Activated CD4-positive, alpha-beta T cell treated with anti-CD3 and anti-CD28 coated beads, Interleukin-10, Interleukin-2, amounts not matched to agents 100 ng/mL and 50 ng/mL, durations not matched to agents 16 hours and 8 hours (primary cell): ENCODE results near the gene BTBD10.

ENCODE experiments used
- DNase-seq: peaks from one replicate; pipeline ENCODE4 v3.0.0-alpha.2; 2020

The BTBD10 gene

DNA sequence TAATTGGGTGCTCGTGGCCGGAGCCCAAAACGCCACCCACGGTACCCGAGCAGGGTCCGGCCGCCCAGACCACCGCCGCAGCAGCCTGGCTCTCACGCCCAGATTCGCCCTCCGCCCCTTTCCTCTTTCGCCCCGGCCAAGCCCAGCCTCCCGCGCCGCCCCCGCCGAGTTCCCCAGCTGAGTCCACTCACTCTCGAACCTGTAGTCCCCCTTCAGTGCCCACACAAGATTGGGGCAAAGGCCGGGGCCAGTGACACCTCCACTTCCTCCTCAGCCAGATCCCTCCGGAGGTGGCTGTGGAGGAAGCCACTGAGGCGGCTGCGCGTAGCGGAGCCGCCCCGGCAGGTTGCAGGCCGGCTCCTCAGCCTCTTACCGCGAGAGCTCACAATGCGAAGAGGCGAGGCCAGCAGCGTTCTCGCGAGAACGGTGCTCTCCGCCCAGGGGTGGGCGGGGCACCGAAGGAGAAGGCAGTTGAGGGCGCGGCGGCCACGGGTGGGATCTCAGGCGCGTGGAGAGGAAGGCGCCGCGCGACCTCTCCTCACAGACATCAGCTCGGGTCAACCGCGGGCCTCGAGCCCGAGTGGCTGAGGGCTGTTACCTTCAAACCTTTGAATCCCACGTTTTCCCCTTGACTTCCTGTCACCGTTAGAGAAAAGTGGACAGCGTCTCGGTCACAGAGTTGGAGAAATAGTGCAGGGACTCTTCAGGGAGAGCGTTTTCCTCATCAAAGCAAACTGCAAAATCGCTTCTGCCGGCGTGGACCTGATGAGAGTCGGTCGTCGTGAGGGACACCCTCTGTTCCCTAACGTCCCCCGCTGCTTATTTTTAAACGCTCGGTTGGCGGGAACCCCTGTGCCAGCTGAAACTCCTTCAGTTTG is at the start of gene BTBD10:
BTBD10 (minus strand) TSS at position 322 of the 878 bp plus-strand sequence. CDS start 18,098 bp downstream, outside the sequence.
- DNase-seq = peak; percentile 96

GRCh38 chr11:13503393-13503792 is 40.4 kb upstream of the BTBD10 start:
- DNase-seq = no peak

GRCh38 chr11:13502492-13502891 is 39.5 kb upstream of the BTBD10 start:
- DNase-seq = no peak

- no peak for DNase-seq
Observed at GRCh38 chr11:13495929-13496328, 32.9 kb upstream of the BTBD10 start, which contains the start of gene PTH. Gene PTH (minus strand): TSS chr11:13495997. CDS start chr11:13492855, 3,142 bp downstream.

DNA sequence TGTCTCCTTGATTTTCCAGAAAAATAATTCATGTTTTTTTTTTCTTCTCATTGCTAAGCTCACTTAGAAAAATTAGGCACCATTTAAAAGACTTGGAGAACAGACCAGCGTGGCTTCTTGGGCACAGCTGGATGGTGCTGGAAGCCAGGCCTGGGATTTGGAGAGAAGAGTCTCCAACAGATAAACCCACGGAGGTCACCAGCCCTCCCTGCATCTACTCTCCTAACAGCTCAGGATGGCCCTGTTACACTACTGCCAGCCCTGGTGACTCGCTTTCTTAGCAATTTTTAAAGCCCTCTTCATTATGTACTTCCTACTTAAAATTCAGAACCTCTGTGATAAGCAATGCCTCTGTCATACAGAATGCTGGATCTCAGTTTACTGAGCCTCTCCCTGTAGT is 31.0 kb upstream of the BTBD10 start:
- DNase-seq = no peak

- DNase-seq = peak; percentile 34
Observed at GRCh38 chr11:13487661-13488030, 24.6 kb upstream of the BTBD10 start.

- DNase-seq = peak; percentile 69
Observed at GRCh38 chr11:13486926-13487660, 24.1 kb upstream of the BTBD10 start.

- DNase-seq = no peak
Observed at GRCh38 chr11:13480198-13480597, 17.2 kb upstream of the BTBD10 start.

- DNase-seq = no peak
Observed at GRCh38 chr11:13479688-13480087, 16.7 kb upstream of the BTBD10 start.

DNA sequence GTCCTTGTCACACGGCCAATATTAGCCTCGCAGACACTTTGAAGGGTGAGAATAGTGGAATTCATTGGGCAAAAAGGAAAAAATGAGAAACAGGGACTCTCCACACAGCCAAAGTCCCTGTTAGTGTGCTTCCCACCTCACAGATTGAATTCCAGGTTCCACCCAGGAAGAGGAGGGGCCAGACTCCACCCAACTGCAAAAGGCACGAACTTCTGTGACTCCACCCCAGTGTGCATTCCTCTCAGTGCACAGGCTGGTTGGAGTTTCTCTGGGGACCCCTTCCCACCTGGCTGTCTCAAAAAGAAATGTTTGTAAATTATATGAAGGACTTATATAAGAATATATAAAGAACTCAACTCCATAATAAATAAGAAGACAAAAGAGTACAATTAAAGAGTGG is 12.1 kb upstream of the BTBD10 start:
- DNase-seq = no peak

GRCh38 chr11:13473013-13473722 is 10.1 kb upstream of the BTBD10 start:
- DNase-seq = no peak

- no peak for DNase-seq
Observed at GRCh38 chr11:13468750-13469149, 5.7 kb upstream of the BTBD10 start.

DNA sequence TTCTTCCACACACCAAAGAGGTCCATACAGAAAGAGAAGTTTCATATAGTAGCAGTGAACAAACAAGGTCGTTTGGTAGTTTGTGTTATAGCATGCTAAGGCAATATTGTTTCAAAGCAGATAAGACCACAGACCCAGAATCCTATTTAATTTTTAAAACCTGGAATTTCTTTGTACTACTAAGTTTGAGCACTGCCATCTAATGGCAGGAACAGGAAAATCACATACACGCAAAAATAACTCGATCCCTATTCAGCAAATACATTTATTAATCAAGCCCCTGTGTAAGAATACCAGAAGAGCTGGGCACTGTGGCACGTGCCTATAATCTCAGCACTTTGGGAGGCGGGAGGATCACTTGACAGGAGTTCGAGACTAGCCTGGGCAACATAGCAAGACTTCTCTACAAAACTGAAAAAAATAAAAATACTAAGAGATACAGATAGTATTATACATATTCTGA is 2.9 kb upstream of the BTBD10 start:
- peak; percentile 5 for DNase-seq

- DNase-seq = no peak
Observed at GRCh38 chr11:13463779-13464290, 813 bp upstream of the BTBD10 start.

GRCh38 chr11:13462311-13462900 is 616 bp downstream of the BTBD10 start:
- DNase-seq = peak; percentile 66

DNA sequence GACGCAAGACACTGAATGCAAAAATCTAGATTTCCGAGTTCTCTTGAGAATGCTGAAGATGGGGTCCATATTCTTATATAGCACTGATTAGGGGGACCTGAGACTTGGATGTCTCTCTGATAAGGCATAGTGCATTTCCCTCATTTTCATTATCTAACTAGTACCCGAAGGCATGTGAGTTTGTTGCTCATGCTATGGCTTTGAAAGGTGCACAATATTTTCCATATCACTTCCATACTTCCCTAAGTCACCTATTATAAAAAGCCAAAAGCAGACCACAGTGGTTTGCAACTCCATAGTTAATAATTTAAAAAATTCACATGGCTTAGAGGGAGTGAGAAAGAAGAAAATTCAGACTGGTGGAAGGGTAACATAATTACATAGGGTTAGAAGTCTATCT is 1.7 kb downstream of the BTBD10 start:
- no peak for DNase-seq

- no peak for DNase-seq
Observed at GRCh38 chr11:13450832-13451397, 12.1 kb downstream of the BTBD10 start.

DNA sequence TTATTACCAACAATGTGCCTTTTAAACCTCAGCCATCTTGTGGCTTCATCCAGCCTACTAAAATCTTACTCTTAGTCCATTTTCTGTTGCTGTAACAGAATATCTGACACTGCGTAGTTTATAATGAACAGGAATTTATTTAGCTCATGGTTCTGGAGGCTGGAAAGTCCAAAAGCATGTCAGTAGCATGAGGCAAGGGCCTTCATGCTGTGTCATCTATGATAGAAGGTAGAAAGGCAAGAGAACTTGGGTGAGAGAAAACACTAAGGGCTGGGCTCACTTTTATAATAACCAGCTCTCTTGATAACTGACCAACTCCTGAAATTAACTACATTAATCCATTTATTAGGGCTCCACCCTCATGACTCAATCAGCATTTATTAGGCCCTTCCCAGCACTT is 13.5 kb downstream of the BTBD10 start:
- DNase-seq = no peak

GRCh38 chr11:13448876-13449275 is 14.1 kb downstream of the BTBD10 start:
- DNase-seq = no peak

GRCh38 chr11:13446444-13446843 is 16.6 kb downstream of the BTBD10 start:
- DNase-seq = no peak

- DNase-seq = no peak
Observed at GRCh38 chr11:13445588-13445987, 17.4 kb downstream of the BTBD10 start.
